Mesothelial cell of epicardium (in vitro differentiated cells): ENCODE results near the gene COX7A2L. TPM values are rescaled to one million over a fixed set of nuclear protein-coding genes. Genes with fewer than 3 reads are reported as not detected.

ENCODE experiments used
- DNase-seq, 2 experiments: peaks; one replicate each; pipeline ENCODE4 v3.0.0; 2021; ENCODE audit warnings: low spot score in 2 of 2; ENCODE audit not compliant: unreplicated experiment in 2 of 2
- H3K27ac Mint-ChIP-seq: 2 replicates; pipeline ENCODE4 v1.8.0; 2021; ENCODE audit warnings: mixed read lengths
- H3K27me3 Mint-ChIP-seq: 2 replicates; pipeline ENCODE4 v1.8.0; 2021; ENCODE audit warnings: low read depth, mixed read lengths
- H3K36me3 Mint-ChIP-seq: 2 replicates; pipeline ENCODE4 v1.8.0; 2021; ENCODE audit warnings: mixed read lengths
- H3K4me1 Mint-ChIP-seq: 2 replicates; pipeline ENCODE4 v1.8.0; 2021; ENCODE audit warnings: mixed read lengths
- H3K4me3 Mint-ChIP-seq: 2 replicates; pipeline ENCODE4 v1.8.0; 2021; ENCODE audit warnings: mild to moderate bottlenecking, moderate library complexity, mixed read lengths
- H3K9me3 Mint-ChIP-seq: 2 replicates; pipeline ENCODE4 v1.8.0; 2021; ENCODE audit warnings: mixed read lengths
- total RNA-seq: library from RNA; stranded (reverse); gene quantifications from 3 replicates; pipeline ENCODE4 v1.2.1, GENCODE V29; 2021
- TF ChIP-seq, protein P1 (sequence below): fragments of 200-600 bp; sonication (generic); IDR thresholded peaks from one replicate; pipeline ENCODE4 v1.5.0; 2021; ENCODE audit warnings: antibody characterized with exemption; ENCODE audit not compliant: unreplicated experiment

The COX7A2L gene
- total RNA-seq, 1 donor from 2014 or later, result 82.5 TPM

DNA sequence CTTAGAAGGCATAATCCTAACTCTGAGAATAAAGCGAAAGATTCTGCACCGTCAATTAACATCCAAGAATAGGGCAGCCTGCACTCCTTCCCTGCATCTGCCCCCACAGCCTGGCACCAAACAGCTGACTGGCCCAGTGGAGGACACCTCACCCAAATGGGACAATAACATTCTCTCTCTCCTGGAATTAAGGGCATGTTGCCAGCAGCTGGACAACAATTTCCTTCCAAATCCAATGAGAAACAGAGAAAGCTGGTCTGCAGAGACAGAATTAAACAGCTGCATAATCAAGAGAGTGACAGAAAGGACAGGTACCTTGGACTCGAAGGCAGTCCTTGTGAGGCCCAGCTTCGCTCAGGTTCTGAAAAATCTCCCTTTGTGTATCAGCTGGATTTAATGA, 15.0 kb downstream of the COX7A2L start:
- TF ChIP-seq, protein P1, sequence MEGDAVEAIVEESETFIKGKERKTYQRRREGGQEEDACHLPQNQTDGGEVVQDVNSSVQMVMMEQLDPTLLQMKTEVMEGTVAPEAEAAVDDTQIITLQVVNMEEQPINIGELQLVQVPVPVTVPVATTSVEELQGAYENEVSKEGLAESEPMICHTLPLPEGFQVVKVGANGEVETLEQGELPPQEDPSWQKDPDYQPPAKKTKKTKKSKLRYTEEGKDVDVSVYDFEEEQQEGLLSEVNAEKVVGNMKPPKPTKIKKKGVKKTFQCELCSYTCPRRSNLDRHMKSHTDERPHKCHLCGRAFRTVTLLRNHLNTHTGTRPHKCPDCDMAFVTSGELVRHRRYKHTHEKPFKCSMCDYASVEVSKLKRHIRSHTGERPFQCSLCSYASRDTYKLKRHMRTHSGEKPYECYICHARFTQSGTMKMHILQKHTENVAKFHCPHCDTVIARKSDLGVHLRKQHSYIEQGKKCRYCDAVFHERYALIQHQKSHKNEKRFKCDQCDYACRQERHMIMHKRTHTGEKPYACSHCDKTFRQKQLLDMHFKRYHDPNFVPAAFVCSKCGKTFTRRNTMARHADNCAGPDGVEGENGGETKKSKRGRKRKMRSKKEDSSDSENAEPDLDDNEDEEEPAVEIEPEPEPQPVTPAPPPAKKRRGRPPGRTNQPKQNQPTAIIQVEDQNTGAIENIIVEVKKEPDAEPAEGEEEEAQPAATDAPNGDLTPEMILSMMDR, result no peak
- H3K9me3 Mint-ChIP-seq, result no peaks in the 10 kb centered on the region
- H3K4me1 Mint-ChIP-seq, result peaks cover 12% of the 10 kb centered on the region
- no peak overlapping the region for H3K27ac Mint-ChIP-seq
- peaks cover 23% of the 10 kb centered on the region for H3K36me3 Mint-ChIP-seq
- no peak overlapping the region for H3K4me3 Mint-ChIP-seq
- H3K27me3 Mint-ChIP-seq, result no peaks in the 10 kb centered on the region
- no peak for DNase-seq

DNA sequence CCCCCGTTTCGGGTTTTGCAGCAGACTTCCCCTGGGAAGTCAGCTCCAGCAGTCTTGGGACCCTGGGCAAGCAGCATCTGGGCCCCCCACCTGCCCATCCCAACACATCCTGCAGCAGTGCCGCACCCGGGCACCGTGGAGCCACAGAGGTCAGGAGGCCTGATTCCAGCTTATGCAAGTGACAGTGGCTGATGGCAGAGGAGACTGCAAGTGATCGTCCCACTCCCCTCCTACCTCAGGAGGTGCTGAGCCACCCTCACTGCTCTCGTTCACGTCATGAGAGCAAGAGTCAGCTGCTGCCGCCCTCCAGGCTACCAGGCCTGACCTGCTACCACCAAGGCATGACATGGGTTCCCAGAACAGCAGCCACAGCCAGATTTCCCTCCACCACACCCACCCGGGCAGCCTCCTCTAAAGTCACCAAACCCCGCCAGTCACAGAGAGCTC, 18.2 kb downstream of the COX7A2L start:
- Mint-ChIP-seq H3K4me1 (peaks cover 12% of the 10 kb centered on the region), H3K27ac (peak overlapping the region; percentile 68), H3K27me3 (no peaks in the 10 kb centered on the region), H3K4me3 (no peak overlapping the region), H3K9me3 (no peaks in the 10 kb centered on the region), H3K36me3 (peaks cover 32% of the 10 kb centered on the region)
- no peak for DNase-seq
- TF ChIP-seq, protein P1, result no peak

- Mint-ChIP-seq H3K36me3 (peaks cover 35% of the 10 kb centered on the region), H3K4me3 (no peak overlapping the region), H3K9me3 (peaks cover 2% of the 10 kb centered on the region), H3K27ac (peak overlapping the region; percentile 11), H3K27me3 (no peaks in the 10 kb centered on the region), H3K4me1 (peaks cover 11% of the 10 kb centered on the region)
- TF ChIP-seq, protein P1, result no peak
- no peak for DNase-seq
These were observed 18.8 kb downstream of the COX7A2L start for GRCh38 chr2:42342061-42342794.

DNA sequence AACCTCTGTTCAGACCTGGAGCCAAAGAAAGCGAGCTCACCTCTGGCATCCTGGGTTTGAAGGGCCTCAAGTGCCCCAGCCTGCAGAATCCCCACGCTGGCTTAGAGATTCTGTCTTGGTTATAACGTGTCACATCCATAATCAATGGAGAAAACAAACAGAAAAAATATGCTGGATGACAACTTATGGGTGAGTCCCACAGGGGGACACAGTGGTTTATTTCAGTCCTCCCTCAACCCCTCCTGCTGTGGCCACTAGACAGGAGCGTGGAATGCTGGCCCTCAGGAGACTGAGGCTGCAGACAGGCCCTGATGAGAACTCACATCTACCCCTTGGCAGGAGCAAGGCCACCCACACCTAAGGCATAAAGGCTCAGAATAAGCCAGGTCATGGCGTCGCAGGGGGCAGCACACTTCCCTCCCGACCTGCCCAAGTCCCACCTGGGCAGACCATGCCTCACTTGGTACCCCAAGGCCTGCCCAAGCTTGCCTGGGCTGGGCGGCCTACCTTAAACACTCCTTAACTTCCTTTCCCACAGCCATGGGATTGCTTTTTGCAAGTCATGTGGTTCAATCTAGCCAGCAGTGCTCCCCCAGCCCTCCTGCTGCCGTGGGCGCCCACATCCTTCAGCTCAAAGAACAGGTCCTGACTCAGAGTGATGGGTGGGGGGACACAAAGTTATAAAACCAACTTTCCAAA, 19.9 kb downstream of the COX7A2L start:
- TF ChIP-seq, protein P1, result no peak
- Mint-ChIP-seq H3K4me3 (no peak overlapping the region), H3K27ac (no peak overlapping the region), H3K9me3 (peaks cover 5% of the 10 kb centered on the region), H3K4me1 (peaks cover 10% of the 10 kb centered on the region), H3K27me3 (no peaks in the 10 kb centered on the region), H3K36me3 (peaks cover 44% of the 10 kb centered on the region)
- no peak for DNase-seq

GRCh38 chr2:42340045-42340937, 20.7 kb downstream of the COX7A2L start:
- Mint-ChIP-seq H3K36me3 (peaks cover 44% of the 10 kb centered on the region), H3K4me1 (peaks cover 10% of the 10 kb centered on the region), H3K4me3 (no peak overlapping the region), H3K9me3 (peaks cover 5% of the 10 kb centered on the region), H3K27me3 (no peaks in the 10 kb centered on the region), H3K27ac (peak overlapping the region; percentile 28)
- TF ChIP-seq, protein P1, result no peak
- no peak for DNase-seq
